ENCODE results near the gene CLSTN2.

CLSTN2 gene

GRCh38 chr3:140246578-140246977 lies 311.6 kb downstream of the CLSTN2 start:
- no peak for DNase-seq

DNA sequence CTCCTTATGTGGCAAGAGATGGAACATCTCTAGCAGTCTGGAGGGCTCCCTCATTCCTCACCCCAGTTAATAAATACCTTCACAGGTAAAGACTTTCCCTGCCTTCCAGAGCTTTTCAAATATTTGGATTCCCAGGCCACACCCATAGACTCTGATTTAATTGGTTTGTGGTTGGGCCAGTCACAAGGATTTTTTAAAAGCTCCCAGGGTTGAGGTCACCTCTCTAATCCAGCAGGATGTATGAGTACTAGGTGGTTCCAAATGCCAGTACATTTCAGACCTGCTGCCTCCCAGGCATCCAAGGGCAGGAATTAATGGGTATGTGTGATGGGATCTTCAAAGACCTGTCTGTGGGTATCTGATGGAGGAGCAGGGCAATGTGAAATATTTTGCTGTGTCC lies 312.8 kb downstream of the CLSTN2 start:
- no peak for DNase-seq

DNA sequence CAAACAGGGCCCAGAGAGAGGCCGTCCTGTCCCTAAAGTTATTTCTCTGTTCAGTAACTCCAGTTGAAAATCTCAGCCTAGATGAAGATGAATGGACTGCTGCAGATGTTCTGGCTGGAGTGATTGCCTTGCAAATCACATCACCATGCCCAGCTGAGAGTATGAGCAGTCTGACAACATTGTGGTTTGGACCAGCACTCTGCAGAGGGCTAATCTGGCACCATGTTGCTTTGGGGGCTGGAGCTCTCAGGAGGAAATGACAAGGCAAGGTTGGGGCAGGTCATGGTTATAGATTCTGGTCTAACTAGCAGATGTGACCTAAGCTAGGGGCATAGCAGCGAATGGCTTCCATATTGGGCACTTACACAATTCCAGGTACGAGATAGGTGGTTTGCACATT lies 314.2 kb downstream of the CLSTN2 start:
- no peak for DNase-seq

DNA sequence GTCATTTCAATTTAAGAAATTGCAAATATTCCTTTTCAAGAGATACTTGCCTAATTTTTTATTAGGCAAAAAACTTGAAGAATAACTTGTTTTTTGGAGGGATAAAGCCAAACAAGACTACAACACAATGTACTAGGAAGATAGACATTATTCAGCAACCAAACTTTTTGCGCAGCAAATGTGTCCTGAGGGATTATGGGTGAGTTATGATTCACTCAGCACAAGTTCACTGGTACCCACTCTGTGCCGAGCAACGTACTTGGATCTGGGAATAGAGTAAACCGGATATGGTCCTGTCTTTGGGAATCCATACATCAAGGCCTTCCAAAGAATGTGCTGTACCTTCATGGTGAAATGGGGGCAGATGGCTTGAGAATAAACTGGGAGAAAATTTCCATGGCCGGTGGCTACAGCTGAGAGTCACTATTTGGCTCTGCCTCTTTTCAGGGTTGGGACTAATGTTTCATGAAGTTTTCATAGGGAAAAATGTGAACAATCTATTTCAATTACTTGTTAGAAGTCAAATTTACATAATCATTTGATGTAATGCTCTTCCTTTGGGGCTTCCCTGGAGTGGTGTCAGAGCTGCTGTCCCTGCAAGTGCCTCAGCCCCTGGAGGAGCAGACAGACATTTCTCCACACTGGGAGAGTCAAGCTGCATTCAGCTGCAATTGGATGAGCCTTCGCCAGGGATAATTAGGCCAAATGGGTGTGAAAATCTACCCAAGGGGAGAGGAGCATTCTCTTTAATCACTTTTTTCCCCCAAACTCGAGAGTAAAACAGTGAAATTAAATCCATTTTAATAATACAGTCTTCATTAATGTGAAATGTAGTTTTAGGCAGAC lies 315.2 kb downstream of the CLSTN2 start:
- no peak for DNase-seq

DNA sequence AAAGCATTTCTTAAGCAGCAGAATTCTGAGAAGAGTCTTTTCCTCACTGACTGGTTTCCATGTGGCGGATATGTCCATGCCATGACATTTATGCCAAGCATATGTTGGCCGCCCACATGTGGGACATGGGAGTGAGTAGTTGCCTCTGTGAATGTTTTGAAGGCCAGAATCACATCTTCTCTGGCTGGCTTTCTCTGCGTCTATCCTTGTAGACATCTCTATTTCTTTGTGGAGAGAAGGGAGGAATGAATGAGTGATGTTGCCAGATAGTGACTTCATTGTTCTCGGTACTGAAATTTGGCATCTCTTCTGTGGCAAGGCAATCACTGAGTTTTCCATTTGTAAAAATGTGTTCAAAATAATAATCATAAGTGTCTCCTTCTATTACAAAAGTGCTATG lies 316.0 kb downstream of the CLSTN2 start:
- DNase-seq, result no peak

DNA sequence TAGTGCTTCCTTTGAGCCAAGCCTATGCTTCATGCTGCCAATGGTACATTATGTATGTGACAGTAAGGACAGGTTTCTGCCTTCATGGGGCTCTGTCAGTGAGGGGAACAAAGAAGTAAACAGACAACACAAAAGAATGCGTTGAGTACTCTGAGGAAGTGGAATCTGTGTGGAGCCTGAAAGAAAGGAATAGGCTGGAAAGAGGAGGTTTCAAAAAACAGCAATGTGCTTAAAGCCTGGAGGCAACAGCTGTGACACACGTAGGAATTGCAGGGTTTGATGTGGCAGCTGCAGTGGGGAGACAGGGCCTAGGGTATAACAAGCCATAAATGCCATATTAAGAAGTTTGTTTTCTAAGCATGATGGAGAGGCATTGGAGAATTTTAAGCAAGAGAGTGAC lies 316.7 kb downstream of the CLSTN2 start:
- no peak for DNase-seq

GRCh38 chr3:140252812-140253656 lies 318.0 kb downstream of the CLSTN2 start:
- no peak for DNase-seq

- DNase-seq, result no peak
Observed at GRCh38 chr3:140258222-140258724, 323.3 kb downstream of the CLSTN2 start.

- DNase-seq, result no peak
Observed at GRCh38 chr3:140265302-140265701, 330.3 kb downstream of the CLSTN2 start.

DNA sequence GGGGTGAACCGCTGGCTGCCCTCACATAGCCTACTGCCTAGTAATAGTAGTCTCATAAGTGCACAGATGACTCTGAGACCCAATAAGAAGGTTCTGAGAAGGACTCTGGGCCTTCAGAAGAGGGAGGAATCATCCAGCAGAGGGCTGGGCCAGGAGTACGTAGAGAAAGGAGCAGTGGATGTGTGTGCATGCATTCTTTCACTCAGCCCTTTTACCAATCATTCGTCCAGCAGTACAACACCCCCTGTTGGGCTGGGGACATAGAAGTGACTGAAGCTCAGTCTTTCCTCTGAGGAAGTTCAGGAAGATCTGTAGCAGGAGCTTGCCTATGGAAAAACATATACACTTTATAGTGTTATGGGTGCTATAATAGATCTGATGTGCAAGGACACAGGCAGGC lies 333.1 kb downstream of the CLSTN2 start:
- no peak for DNase-seq

DNA sequence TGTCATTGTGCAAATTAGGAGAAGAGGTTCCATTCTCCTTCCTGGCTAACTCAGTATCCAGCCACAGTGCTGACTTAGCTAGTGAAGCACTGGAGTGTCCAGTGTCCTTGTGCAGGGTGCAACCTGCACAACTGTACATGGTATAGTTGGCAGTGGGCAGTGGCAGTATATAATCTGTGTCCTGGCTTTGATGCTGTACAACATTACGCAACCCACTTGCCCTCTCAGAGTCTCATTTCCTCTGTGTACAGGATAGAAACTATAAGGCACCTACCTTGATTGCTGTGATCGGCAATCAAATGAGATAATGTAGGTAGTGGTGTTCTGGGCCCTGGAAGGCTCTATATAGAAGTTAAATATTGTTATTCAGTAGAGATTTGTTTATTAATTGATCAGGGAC lies 333.6 kb downstream of the CLSTN2 start:
- DNase-seq, result no peak

DNA sequence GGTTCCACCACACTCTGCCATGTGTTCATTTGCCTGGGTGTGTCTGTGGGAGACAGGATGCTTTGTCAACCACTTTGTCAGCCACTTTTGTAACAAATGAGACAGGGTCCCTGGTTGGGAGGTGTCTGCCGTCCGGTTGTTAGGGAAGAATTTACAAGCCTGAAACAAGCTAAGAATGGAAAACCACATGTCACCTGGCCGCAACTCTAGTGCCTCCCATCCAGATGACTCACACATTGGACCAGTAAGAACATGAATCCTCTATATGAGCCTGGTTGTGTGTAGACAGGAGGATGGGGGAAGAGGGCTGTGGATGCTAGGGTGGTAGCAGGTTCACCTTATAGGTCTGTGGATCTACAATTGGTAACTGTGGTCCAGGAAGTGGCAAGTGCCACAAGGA lies 335.3 kb downstream of the CLSTN2 start:
- no peak for DNase-seq

DNA sequence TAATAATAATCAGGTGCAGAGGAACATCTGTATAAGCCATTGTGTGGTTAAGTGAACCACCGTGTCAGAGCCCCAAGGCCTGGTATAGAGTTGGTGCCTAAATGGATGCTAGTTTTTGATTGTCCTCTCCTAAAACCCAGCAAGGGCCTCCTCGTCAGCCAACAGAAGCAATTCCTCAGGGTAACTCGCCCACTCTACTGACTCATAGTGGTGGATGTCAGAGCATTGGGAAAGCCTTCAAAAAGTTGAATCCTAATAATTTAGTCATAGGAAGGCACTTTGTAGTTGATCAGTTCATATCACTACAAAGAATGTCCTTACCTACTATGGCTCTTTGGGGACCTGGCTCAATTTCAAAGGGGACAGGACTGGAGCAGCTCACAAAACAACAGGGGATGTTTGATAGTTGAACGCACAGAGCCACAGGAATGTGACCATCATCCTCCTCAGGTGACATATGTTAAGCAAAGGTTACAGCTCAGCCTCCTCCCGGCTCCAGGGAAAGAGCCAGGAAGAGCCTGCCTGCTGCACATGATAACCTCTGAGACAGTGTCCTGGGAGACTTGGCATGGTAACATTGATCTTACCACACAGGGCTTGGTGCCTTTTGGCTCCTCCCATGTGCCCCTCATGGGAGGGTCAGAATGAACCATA lies 338.7 kb downstream of the CLSTN2 start:
- DNase-seq, result no peak

GRCh38 chr3:140274429-140274828 lies 339.4 kb downstream of the CLSTN2 start:
- no peak for DNase-seq

DNA sequence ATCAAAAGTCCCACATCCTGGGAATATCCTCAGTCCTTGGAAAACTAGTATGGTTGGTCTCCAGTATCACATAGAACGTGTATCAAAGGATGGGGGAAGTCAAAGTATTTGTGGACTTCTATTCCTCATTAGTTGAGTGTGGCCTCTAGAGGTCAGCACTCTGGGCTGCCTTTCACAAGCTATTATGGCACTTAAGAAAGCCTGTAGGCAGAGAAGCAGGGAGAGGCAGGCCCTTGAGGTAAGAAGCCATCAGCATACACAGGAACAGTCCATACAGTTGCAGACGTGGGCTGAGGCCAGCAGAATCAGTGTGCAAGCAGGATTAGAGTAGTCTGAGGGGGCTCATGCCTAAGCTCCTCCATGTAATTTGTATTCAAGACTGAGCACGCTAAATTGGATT lies 341.7 kb downstream of the CLSTN2 start:
- DNase-seq, result no peak

DNA sequence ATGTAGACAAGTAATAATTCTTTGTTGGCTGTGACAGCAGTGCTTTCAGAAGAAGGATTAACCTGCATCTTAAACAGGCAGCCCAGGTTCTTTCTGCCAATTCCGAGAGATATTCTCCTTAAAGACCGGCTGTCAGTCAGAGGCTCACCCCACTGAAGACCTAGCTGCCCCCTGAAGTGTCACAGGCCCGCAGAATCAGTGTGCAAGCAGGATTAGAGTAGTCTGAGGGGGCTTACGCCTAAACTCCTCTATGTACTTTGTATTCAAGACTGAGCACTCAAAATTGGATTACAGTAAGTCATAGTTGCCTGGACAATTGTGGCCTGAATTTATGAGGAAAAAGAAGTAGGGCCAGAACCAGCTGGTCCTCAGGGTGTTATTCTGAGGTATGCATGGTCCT lies 342.9 kb downstream of the CLSTN2 start:
- no peak for DNase-seq

GRCh38 chr3:140284372-140284771 lies 349.4 kb downstream of the CLSTN2 start:
- no peak for DNase-seq

DNA sequence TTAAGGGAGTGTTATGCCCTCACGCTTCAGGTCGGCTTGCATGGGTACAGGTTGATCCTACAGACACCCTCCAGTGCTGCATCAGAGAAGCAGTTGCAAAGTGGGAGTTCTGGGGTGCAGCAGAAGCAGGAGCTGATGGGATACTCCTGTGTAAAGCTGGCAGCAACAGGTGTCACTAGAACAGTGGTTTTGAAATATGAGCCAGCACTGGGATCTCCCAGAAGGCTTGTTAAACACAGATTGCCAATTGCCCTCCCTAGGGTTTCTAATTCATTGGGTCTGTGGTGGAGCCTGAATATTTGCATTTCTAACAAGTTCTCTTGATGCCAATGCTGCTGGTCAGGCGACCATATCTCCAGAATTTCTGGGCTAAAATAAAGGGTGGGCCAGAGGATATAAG lies 350.4 kb downstream of the CLSTN2 start:
- no peak for DNase-seq

- DNase-seq, result no peak
Observed at GRCh38 chr3:140288595-140288994, 353.6 kb downstream of the CLSTN2 start.

DNA sequence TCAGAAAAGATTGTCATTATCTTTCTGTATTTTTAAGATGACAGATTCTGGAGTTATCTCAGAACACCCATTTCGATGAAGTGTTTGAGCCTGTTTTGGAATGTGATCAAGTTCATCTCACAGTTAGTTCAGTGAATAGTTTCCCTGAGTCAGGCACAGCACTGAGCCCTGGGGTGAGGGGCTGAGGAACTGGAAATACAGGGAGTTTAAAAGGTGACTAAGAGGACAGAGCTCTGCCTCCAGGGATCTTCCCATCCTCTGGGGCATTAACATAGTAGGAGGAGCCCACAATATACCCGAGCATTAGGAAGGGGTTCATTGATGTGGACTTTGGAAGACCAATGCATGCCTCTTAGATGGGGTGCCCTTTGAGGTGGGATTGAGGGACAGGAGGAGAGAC lies 355.1 kb downstream of the CLSTN2 start:
- DNase-seq, result no peak

- DNase-seq, result no peak
Observed at GRCh38 chr3:140292170-140292569, 357.2 kb downstream of the CLSTN2 start.

- DNase-seq, result no peak
Observed at GRCh38 chr3:140292684-140293083, 357.7 kb downstream of the CLSTN2 start.

GRCh38 chr3:140294058-140294457 lies 359.1 kb downstream of the CLSTN2 start:
- no peak for DNase-seq

All from activated naive CD4-positive, alpha-beta T cell (primary cell).